T-helper 1 cell treated with Interleukin-12 subunit alpha and Interleukin-12 subunit beta and Interleukin-4 antibody, amounts not matched to agents 30 ng/mL and 1 ng/mL, for 36 hours (primary cell): Measurements from ENCODE around the gene SHH. TPM values are rescaled to one million over a fixed set of nuclear protein-coding genes. Genes with fewer than 3 reads are reported as not detected.

Experiments
- total RNA-seq: library from RNA; stranded (reverse); gene quantifications from 2 replicates; pipeline ENCODE4 v1.2.3, GENCODE V29; 2022

Gene SHH
- total RNA-seq, 1 donor from 2014 or later, result not detected

Other genes with a start within 250 kb of the SHH start
- 78.8 and 79.9 TPM in 2 replicates for gene RBM33, start 167.8 kb downstream of the SHH start, total RNA-seq